Hematopoietic multipotent progenitor cell treated with erythropoietin and hydrocortisone succinate and interleukin-3 and kit ligand, for 17 days (in vitro differentiated cells): ENCODE measurements around the gene RAB11FIP3.
A peak's percentile ranks its signal among the peaks of the same experiment; 100 is the strongest.

Source experiments
- DNase-seq: peaks from one replicate; pipeline ENCODE4 v3.0.0-alpha.2; 2015; ENCODE audit warnings: low spot score

The RAB11FIP3 gene

GRCh38 chr16:424033-424622 lies 1.3 kb upstream of the RAB11FIP3 start:
- no peak for DNase-seq

GRCh38 chr16:424623-425081 lies 797 bp upstream of the RAB11FIP3 start:
- DNase-seq = no peak

GRCh38 chr16:425740-426114 lies 278 bp downstream of the RAB11FIP3 start:
- DNase-seq = no peak

GRCh38 chr16:426115-426905 lies 861 bp downstream of the RAB11FIP3 start:
- DNase-seq = no peak

GRCh38 chr16:426906-427249 lies 1.4 kb downstream of the RAB11FIP3 start:
- no peak for DNase-seq

GRCh38 chr16:427250-427649 lies 1.8 kb downstream of the RAB11FIP3 start:
- DNase-seq = no peak

GRCh38 chr16:430904-431303 lies 5.5 kb downstream of the RAB11FIP3 start:
- DNase-seq = no peak

- no peak for DNase-seq
Observed at GRCh38 chr16:440627-441026, 15.2 kb downstream of the RAB11FIP3 start.

- DNase-seq = no peak
Observed at GRCh38 chr16:441447-441846, 16.0 kb downstream of the RAB11FIP3 start.

GRCh38 chr16:442976-443375 lies 17.5 kb downstream of the RAB11FIP3 start:
- DNase-seq = no peak

GRCh38 chr16:444027-444426 lies 18.6 kb downstream of the RAB11FIP3 start:
- no peak for DNase-seq

GRCh38 chr16:445566-445965 lies 20.1 kb downstream of the RAB11FIP3 start:
- no peak for DNase-seq

- DNase-seq = no peak
Observed at GRCh38 chr16:450385-450784, 24.9 kb downstream of the RAB11FIP3 start.

GRCh38 chr16:450785-451512 lies 25.5 kb downstream of the RAB11FIP3 start:
- DNase-seq = no peak

GRCh38 chr16:454397-454940 lies 29.0 kb downstream of the RAB11FIP3 start:
- no peak for DNase-seq

- DNase-seq = no peak
Observed at GRCh38 chr16:455453-455852, 30.0 kb downstream of the RAB11FIP3 start.

GRCh38 chr16:456891-457483 lies 31.5 kb downstream of the RAB11FIP3 start:
- peak; percentile 13 for DNase-seq

- no peak for DNase-seq
Observed at GRCh38 chr16:457732-458400, 32.4 kb downstream of the RAB11FIP3 start.

GRCh38 chr16:459761-460160 lies 34.3 kb downstream of the RAB11FIP3 start:
- DNase-seq = no peak

GRCh38 chr16:460787-461186 lies 35.3 kb downstream of the RAB11FIP3 start:
- DNase-seq = no peak

GRCh38 chr16:463071-463470 lies 37.6 kb downstream of the RAB11FIP3 start:
- no peak for DNase-seq

GRCh38 chr16:466651-467050 lies 41.2 kb downstream of the RAB11FIP3 start:
- DNase-seq = no peak
